CD4-positive, alpha-beta T cell treated with Interleukin-6 for 4 hours (primary cell): ENCODE measurements around the gene MIAT.

ENCODE experiments used
- DNase-seq: peaks from one replicate; pipeline ENCODE4 v3.0.0-alpha.2; 2020; ENCODE audit warnings: mixed read lengths

Gene MIAT

GRCh38 chr22:26632422-26633155 is 24.8 kb upstream of the MIAT start:
- no peak for DNase-seq

- DNase-seq = no peak
Observed at GRCh38 chr22:26634189-26634588, 23.2 kb upstream of the MIAT start.

GRCh38 chr22:26635117-26635516 is 22.3 kb upstream of the MIAT start:
- DNase-seq = no peak

- no peak for DNase-seq
Observed at GRCh38 chr22:26636296-26636695, 21.1 kb upstream of the MIAT start.

- DNase-seq = peak; percentile 93
Observed at GRCh38 chr22:26642465-26643417, 14.6 kb upstream of the MIAT start.

- peak; percentile 32 for DNase-seq
Observed at GRCh38 chr22:26643418-26644100, 13.8 kb upstream of the MIAT start.

GRCh38 chr22:26646158-26646557 is 11.2 kb upstream of the MIAT start:
- DNase-seq = no peak

GRCh38 chr22:26648011-26648497 is 9.3 kb upstream of the MIAT start:
- peak; percentile 76 for DNase-seq

- DNase-seq = no peak
Observed at GRCh38 chr22:26648528-26649388, 8.6 kb upstream of the MIAT start.

GRCh38 chr22:26650722-26651421 is 6.5 kb upstream of the MIAT start:
- no peak for DNase-seq

- DNase-seq = no peak
Observed at GRCh38 chr22:26651815-26652214, 5.6 kb upstream of the MIAT start.

- no peak for DNase-seq
Observed at GRCh38 chr22:26658161-26658560, 773 bp downstream of the MIAT start.

- peak; percentile 90 for DNase-seq
Observed at GRCh38 chr22:26658671-26659478, 1.5 kb downstream of the MIAT start.

- DNase-seq = no peak
Observed at GRCh38 chr22:26660356-26660755, 3.0 kb downstream of the MIAT start.

- DNase-seq = no peak
Observed at GRCh38 chr22:26660961-26661578, 3.7 kb downstream of the MIAT start.

GRCh38 chr22:26662160-26662559 is 4.8 kb downstream of the MIAT start:
- no peak for DNase-seq

GRCh38 chr22:26663374-26663923 is 6.1 kb downstream of the MIAT start:
- DNase-seq = no peak

GRCh38 chr22:26665813-26666231 is 8.4 kb downstream of the MIAT start:
- DNase-seq = no peak

- DNase-seq = no peak
Observed at GRCh38 chr22:26667140-26667539, 9.8 kb downstream of the MIAT start.

GRCh38 chr22:26669060-26669481 is 11.7 kb downstream of the MIAT start:
- DNase-seq = peak; percentile 32
